RWPE2 (cell line): ENCODE data around the gene CAMK2B.

Source experiments
- ATAC-seq: fragments of 200-7000 bp; cut with Tn5 transposase; 3 replicates; pipeline ENCODE4 v1.9.1; 2021; ENCODE audit warnings: low read depth
- DNase-seq: peaks from one replicate; pipeline ENCODE4 v3.0.0-alpha.2; 2020; ENCODE audit warnings: low spot score
- H3K27ac ChIP-seq: fragments of 450-650 bp; 2 replicates; pipeline ENCODE4 v1.5.1; 2017; ENCODE audit warnings: mild to moderate bottlenecking; ENCODE audit not compliant: poor library complexity, severe bottlenecking
- H3K27me3 ChIP-seq: fragments of 250-450 bp; sonication (Bioruptor Pico); 2 replicates; pipeline ENCODE4 v1.5.1; 2021; ENCODE audit warnings: mild to moderate bottlenecking, moderate library complexity; ENCODE audit not compliant: insufficient read depth, poor library complexity, severe bottlenecking
- H3K36me3 ChIP-seq: fragments of 250-450 bp; sonication (Bioruptor Pico); 2 replicates; pipeline ENCODE4 v1.5.1; 2020; ENCODE audit warnings: low read depth, mild to moderate bottlenecking, moderate library complexity
- H3K4me1 ChIP-seq: fragments of 250-450 bp; sonication (Bioruptor Pico); 2 replicates; pipeline ENCODE4 v1.5.1; 2021; ENCODE audit warnings: mild to moderate bottlenecking, moderate library complexity; ENCODE audit not compliant: insufficient read depth, poor library complexity, severe bottlenecking
- H3K4me3 ChIP-seq: fragments of 250-450 bp; sonication (Bioruptor Pico); 2 replicates; pipeline ENCODE4 v1.5.1; 2021; ENCODE audit warnings: mild to moderate bottlenecking, moderate library complexity; ENCODE audit not compliant: severe bottlenecking
- H3K9me3 ChIP-seq: fragments of 250-450 bp; sonication (Bioruptor Pico); 2 replicates; pipeline ENCODE4 v1.5.1; 2021; ENCODE audit warnings: mild to moderate bottlenecking, moderate library complexity; ENCODE audit not compliant: severe bottlenecking
- TF ChIP-seq, protein P1 (sequence below): fragments of 450-650 bp; IDR thresholded peaks from one replicate; pipeline ENCODE4 v1.5.1; 2017; ENCODE audit warnings: mild to moderate bottlenecking, moderate library complexity; ENCODE audit not compliant: poor library complexity, severe bottlenecking

Gene CAMK2B

DNA sequence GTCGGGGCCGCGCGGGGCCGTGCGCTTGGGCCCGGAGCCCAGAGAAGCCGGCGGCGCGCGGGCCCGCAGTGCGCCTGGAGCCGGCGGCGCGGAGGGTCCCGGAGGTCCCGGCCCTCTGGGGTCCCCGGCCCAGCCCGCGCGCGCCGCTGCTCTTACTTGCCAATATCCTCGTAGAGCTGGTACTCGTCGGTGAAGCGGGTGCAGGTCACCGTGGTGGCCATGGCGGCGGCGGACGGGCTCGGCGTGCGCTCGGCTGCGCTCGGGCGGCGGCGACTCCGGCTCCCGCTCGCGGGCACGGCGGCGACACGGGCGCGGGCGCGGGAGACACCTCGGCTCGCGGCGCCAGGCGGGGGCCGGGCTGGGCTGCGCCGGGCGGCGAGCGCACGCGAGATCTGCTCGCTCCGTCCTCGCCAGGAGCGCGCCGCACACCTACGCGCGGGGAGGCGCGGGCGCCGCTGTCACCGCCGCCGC lies at the start of gene CAMK2B:
Gene CAMK2B (minus strand): TSS at position 394 of the 471 bp plus-strand sequence. CDS start 173 bp downstream, at position 221.
- TF ChIP-seq, protein P1, sequence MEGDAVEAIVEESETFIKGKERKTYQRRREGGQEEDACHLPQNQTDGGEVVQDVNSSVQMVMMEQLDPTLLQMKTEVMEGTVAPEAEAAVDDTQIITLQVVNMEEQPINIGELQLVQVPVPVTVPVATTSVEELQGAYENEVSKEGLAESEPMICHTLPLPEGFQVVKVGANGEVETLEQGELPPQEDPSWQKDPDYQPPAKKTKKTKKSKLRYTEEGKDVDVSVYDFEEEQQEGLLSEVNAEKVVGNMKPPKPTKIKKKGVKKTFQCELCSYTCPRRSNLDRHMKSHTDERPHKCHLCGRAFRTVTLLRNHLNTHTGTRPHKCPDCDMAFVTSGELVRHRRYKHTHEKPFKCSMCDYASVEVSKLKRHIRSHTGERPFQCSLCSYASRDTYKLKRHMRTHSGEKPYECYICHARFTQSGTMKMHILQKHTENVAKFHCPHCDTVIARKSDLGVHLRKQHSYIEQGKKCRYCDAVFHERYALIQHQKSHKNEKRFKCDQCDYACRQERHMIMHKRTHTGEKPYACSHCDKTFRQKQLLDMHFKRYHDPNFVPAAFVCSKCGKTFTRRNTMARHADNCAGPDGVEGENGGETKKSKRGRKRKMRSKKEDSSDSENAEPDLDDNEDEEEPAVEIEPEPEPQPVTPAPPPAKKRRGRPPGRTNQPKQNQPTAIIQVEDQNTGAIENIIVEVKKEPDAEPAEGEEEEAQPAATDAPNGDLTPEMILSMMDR, result no peak
- Histone ChIP-seq H3K4me3 (peak within 1 kb of the TSS; percentile 44), H3K36me3 (no peaks in the 10 kb centered on the region), H3K27me3 (peaks cover 22% of the 10 kb centered on the region), H3K9me3 (no peaks in the 10 kb centered on the region), H3K4me1 (no peaks in the 10 kb centered on the region), H3K27ac (no peak within 1 kb of the TSS)
- DNase-seq, result no peak
- ATAC-seq, result peak; percentile 54

DNA sequence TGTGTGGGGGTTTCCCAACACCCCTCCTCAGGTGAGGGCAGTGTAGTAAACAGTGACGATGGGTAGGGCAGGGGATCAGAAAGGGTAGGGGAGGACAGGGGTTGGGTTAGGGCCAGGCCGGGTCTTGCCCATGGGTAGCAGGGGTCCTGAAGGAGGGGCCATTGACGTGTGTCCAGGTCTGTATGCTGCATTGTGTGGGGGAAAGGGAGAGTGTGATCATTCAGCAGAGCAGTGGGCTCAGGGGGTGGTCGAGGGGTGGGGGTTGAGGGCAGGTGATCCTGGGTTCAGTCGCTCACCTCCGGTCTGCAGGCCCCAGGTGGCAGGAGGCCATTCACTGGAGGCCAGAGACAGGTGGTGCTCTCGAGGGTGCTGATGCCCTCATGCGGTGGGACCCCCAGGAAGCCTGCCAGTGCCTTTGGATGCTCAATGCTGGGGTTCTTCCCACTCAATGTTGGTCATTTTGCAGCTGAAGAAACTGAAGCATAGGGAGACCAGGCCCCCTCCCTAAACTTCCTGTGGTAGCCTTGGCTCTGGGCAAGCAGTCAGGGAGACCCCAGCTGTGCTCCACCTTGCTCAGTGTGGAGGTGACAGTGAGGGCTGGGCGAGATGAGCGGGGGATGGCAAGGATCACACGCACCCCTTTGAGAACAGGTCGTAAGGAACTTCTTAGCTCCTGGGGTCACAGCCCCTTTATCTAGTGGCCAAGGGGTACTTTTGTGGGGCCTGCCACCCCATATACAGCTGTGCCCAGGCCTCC lies 48.8 kb upstream of the CAMK2B start:
- H3K4me3 ChIP-seq, result no peak overlapping the region
- H3K36me3 ChIP-seq, result no peaks in the 10 kb centered on the region
- DNase-seq, result no peak
- H3K4me1 ChIP-seq, result peaks cover 29% of the 10 kb centered on the region
- no peak for ATAC-seq
- H3K9me3 ChIP-seq, result no peaks in the 10 kb centered on the region
- peak overlapping the region; percentile 51 for H3K27ac ChIP-seq
- TF ChIP-seq, protein P1, result no peak
- H3K27me3 ChIP-seq, result no peaks in the 10 kb centered on the region

DNA sequence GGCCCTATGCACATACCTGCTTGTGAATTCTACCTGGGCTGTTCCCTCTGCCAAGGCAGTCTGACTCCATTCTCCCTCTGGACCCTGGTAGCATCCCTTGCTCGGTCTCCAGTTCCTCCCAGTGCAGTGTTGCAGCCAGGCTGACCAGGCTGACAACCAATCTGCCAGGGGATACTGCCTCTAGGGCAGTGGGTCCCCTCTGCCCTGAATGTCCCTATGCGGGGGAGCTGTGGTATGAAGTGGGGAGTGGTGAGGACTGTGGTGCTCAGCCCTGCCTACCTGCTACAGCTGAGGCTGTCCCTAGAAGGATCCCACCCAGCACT lies 48.0 kb upstream of the CAMK2B start:
- H3K4me3 ChIP-seq, result no peak overlapping the region
- peak overlapping the region; percentile 51 for H3K27ac ChIP-seq
- peaks cover 29% of the 10 kb centered on the region for H3K4me1 ChIP-seq
- TF ChIP-seq, protein P1, result no peak
- no peaks in the 10 kb centered on the region for H3K9me3 ChIP-seq
- DNase-seq (no peak), ATAC-seq (no peak; the same call in 2 of the 3 replicates)
- no peaks in the 10 kb centered on the region for H3K36me3 ChIP-seq
- no peaks in the 10 kb centered on the region for H3K27me3 ChIP-seq

DNA sequence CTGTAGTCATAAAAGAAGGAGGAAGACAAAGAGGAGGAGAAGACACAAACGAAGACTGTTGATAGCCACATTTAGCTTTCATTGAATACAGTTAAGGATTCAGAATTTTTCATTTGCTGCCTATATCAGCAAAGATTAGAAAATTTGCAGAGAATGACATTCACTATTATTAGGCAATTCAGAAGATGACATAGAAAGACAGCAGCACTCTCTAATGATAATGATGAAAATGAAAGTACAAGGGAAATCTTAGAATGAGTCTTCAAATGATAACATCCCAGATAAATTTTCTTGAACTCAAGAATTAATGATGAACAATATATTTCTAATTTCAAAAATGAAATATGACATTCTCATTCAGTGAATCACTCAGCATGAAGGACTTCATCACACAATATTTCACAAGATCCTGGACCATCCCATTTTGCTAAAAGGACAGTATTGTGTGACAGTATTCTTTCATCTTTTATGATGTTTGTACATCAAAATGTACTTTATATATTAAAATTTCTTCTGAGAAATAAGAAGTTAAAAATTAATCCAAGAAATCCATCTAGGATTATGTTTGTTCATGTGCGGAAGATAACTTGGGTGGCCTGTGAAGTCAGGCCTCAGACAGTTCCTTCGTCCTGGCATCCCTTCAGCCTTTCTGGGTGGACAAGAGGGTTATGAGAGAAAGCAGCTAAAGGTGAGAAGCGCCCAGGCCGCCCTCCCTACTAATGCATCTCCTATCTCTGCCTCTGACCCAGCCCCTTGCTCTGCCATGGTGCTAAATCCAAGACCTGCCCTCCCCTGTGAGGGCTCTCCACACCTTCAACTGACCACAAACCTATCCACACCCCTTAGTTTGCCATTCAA lies 47.4 kb upstream of the CAMK2B start:
- DNase-seq (no peak), ATAC-seq (peak; percentile 40)
- Histone ChIP-seq H3K9me3 (no peaks in the 10 kb centered on the region), H3K4me3 (no peak overlapping the region), H3K27me3 (no peaks in the 10 kb centered on the region), H3K27ac (peak overlapping the region; percentile 51), H3K4me1 (peaks cover 23% of the 10 kb centered on the region), H3K36me3 (no peaks in the 10 kb centered on the region)
- TF ChIP-seq, protein P1, result no peak
